GM12878 (cell line): ENCODE data around the gene VEGFA. TPM values are rescaled to one million over a fixed set of nuclear protein-coding genes. Genes with fewer than 3 reads are reported as not detected.
A peak's percentile ranks its signal among the peaks of the same experiment; 100 is the strongest.

Experiments
- BHLHE40 ChIP-seq, 2 experiments: fragments of 450-650 bp in 1 of 2; IDR thresholded peaks; 2 replicates each; pipeline ENCODE4 v1.6.1; 2011 to 2017; ENCODE audit warnings: low read depth in 2 of 2, borderline replicate concordance in 1 of 2, improper control_type of control experiment in 1 of 2, low read length in 1 of 2, mild to moderate bottlenecking in 1 of 2
- CEBPZ ChIP-seq: fragments of 150-350 bp; IDR thresholded peaks from 2 replicates; pipeline ENCODE4 v1.6.1; 2016; ENCODE audit warnings: low read depth, low read length
- CUX1 ChIP-seq: IDR thresholded peaks from 2 replicates; pipeline ENCODE4 v1.6.1; 2012; ENCODE audit warnings: improper control_type of control experiment, low read depth, low read length; ENCODE audit not compliant: insufficient replicate concordance
- EED ChIP-seq: sonication (generic); IDR thresholded peaks from 2 replicates; pipeline ENCODE4 v1.6.1; 2016; ENCODE audit warnings: antibody characterized with exemption, low read depth
- ETV6 ChIP-seq, 2 experiments: fragments of 450-650 bp in 1 of 2; IDR thresholded peaks in 1 of 2; conservative IDR thresholded peaks in 1 of 2; 2 replicates each; pipeline ENCODE4 v1.6.1; 2014; ENCODE audit warnings: antibody characterized with exemption in 1 of 2, borderline replicate concordance in 1 of 2, low read depth in 1 of 2, mild to moderate bottlenecking in 1 of 2, moderate library complexity in 1 of 2
- GATAD2B ChIP-seq: fragments of 450-650 bp; conservative IDR thresholded peaks from 2 replicates; pipeline ENCODE4 v1.6.1; 2017; ENCODE audit warnings: low read depth, mild to moderate bottlenecking, moderate library complexity
- IKZF2 ChIP-seq, 2 experiments: fragments of 450-650 bp; IDR thresholded peaks; 2 replicates each; pipeline ENCODE4 v1.6.1; 2017; ENCODE audit warnings: mild to moderate bottlenecking in 2 of 2, moderate library complexity in 2 of 2
- KDM1A ChIP-seq: fragments of 200-600 bp; sonication (generic); IDR thresholded peaks from 2 replicates; pipeline ENCODE4 v1.6.1; 2016; ENCODE audit warnings: borderline replicate concordance
- MEF2A ChIP-seq: IDR thresholded peaks from 2 replicates; pipeline ENCODE4 v1.6.1; 2011; ENCODE audit warnings: low read depth, mild to moderate bottlenecking, low read length, moderate library complexity; ENCODE audit not compliant: insufficient read depth
- MYB ChIP-seq: fragments of 150-350 bp; IDR thresholded peaks from 2 replicates; pipeline ENCODE4 v1.6.1; 2014; ENCODE audit warnings: mild to moderate bottlenecking, low read depth, low read length, borderline replicate concordance
- NFIC ChIP-seq: IDR thresholded peaks from 2 replicates; pipeline ENCODE4 v1.6.1; 2012; ENCODE audit warnings: low read depth, mild to moderate bottlenecking, inconsistent platforms, low read length, moderate library complexity
- RELA ChIP-seq: fragments of 450-650 bp; IDR thresholded peaks from 2 replicates; pipeline ENCODE4 v1.8.0; 2014; ENCODE audit warnings: borderline replicate concordance; ENCODE audit not compliant: partially characterized antibody
- SMC3 ChIP-seq: IDR thresholded peaks from 2 replicates; pipeline ENCODE4 v1.6.1; 2011; ENCODE audit warnings: low read length, improper control_type of control experiment, borderline replicate concordance
- WRNIP1 ChIP-seq: IDR thresholded peaks from 2 replicates; pipeline ENCODE4 v1.6.1; 2011; ENCODE audit warnings: low read depth, low read length, improper control_type of control experiment, borderline replicate concordance
- polyA plus RNA-seq, 11 experiments: library from polyadenylated mRNA; depleted of rRNA in 4 of 11; unstranded in 6 of 11; stranded (reverse) in 5 of 11; fragments of >200 nt; fragmentation: Nextera tagmentation in 4 of 11; fragmentation: Illumina TruSeq in 1 of 11; extraction: Ambion mirVana in 4 of 11; extraction: Trizol in 1 of 11; gene quantifications; 1 replicate in 1 of 11; 2 replicates in 10 of 11; pipeline versions ENCODE4 v1.2.1 to v1.2.3, GENCODE V29; 2011 to 2016; ENCODE audit warnings: inconsistent platforms in 2 of 11, missing spikeins in 2 of 11, low read depth in 1 of 11
- total RNA-seq, 4 experiments: library from RNA; depleted of rRNA in 3 of 4; stranded (reverse); fragments of >200 nt in 3 of 4; fragmentation: Illumina TruSeq in 1 of 4; extraction: Trizol in 1 of 4; gene quantifications; 2 replicates each; pipeline versions ENCODE4 v1.2.1 to v1.2.3, GENCODE V29; 2013 to 2021

VEGFA gene
- total and polyA plus RNA-seq, 10 of the 15 experiments (the other 5 are each of a cell fraction or from before 2014, with no cell fraction given): 0.96 to 140 (median 16.9) TPM

- TF ChIP-seq ETV6 (conservative IDR thresholded peaks at IDR 0.05 in 1 of 2, IDR thresholded peaks at IDR 0.05 in 1 of 2; ENCODE audit: borderline replicate concordance in 1 of 2, low read depth in 1 of 2) (no peak), GATAD2B (peak; percentile 47; the same call in 1 of the 2 replicates), SMC3 (peak; percentile 81; the same call in 1 of the 2 replicates), NFIC (no peak), RELA (peak; percentile 49), CEBPZ (no peak), MEF2A (0 out of 2 replicates have a peak, but pooled peaks have one; percentile 24), IKZF2 (IDR thresholded peaks at IDR 0.05) (peak in 1 of 2 experiments; percentile 26; a peak in 1 of 4 replicates), MYB (no peak), BHLHE40 (IDR thresholded peaks at IDR 0.05; ENCODE audit: borderline replicate concordance in 1 of 2, low read depth in 2 of 2, low read length in 1 of 2) (no peak), WRNIP1 (no peak), KDM1A (no peak), CUX1 (no peak), EED (peak; percentile 44; the same call in 1 of the 2 replicates)
Measured at GRCh38 chr6:43723737-43724295, 46.2 kb upstream of the VEGFA start (continued).
